DND-41 (cell line): ENCODE data around the gene CADPS.

ENCODE experiments used
- ATAC-seq: fragments of 200-7000 bp; cut with Tn5 transposase; 3 replicates; pipeline ENCODE4 v1.9.1; 2021; ENCODE audit warnings: low read depth; ENCODE audit not compliant: insufficient read depth
- DNase-seq: peaks from one replicate; pipeline ENCODE4 v3.0.0-alpha.2; 2020
- H2AFZ ChIP-seq: 2 replicates; pipeline ENCODE4 v1.6.0; 2012; ENCODE audit warnings: low read depth, low read length
- H3K27ac ChIP-seq: 2 replicates; pipeline ENCODE4 v1.5.1; 2012; ENCODE audit warnings: low read length, inconsistent platforms
- H3K27me3 ChIP-seq: fragments of 200-600 bp; sonication (generic); 2 replicates; pipeline ENCODE4 v1.6.0; 2012; ENCODE audit warnings: low read length, mild to moderate bottlenecking, inconsistent platforms; ENCODE audit not compliant: insufficient read depth, poor library complexity
- H3K36me3 ChIP-seq: 2 replicates; pipeline ENCODE4 v1.5.1; 2012; ENCODE audit warnings: low read length, inconsistent platforms; ENCODE audit not compliant: insufficient read depth
- H3K4me1 ChIP-seq: 2 replicates; pipeline ENCODE4 v1.5.1; 2012; ENCODE audit warnings: mild to moderate bottlenecking, low read length; ENCODE audit not compliant: insufficient read depth
- H3K4me2 ChIP-seq: 2 replicates; pipeline ENCODE4 v1.6.0; 2012; ENCODE audit warnings: mild to moderate bottlenecking, moderate library complexity, low read length, inconsistent platforms; ENCODE audit not compliant: insufficient read depth
- H3K4me3 ChIP-seq, 2 experiments: fragments of 200-600 bp in 1 of 2; shearing (Covaris generic) in 1 of 2; 2 replicates each; pipeline ENCODE4 v1.5.1; 2012 to 2016; ENCODE audit warnings: inconsistent platforms in 2 of 2, low read length in 2 of 2, mild to moderate bottlenecking in 2 of 2, low read depth in 1 of 2, moderate library complexity in 1 of 2
- H3K79me2 ChIP-seq: 2 replicates; pipeline ENCODE4 v1.6.0; 2012; ENCODE audit warnings: low read length, inconsistent platforms; ENCODE audit not compliant: insufficient read depth
- H3K9ac ChIP-seq: 2 replicates; pipeline ENCODE4 v1.6.0; 2012; ENCODE audit warnings: low read depth, mild to moderate bottlenecking, inconsistent platforms, low read length, moderate library complexity
- H3K9me3 ChIP-seq: 2 replicates; pipeline ENCODE4 v1.5.1; 2012; ENCODE audit warnings: low read length, moderate library complexity, mild to moderate bottlenecking, inconsistent platforms; ENCODE audit not compliant: insufficient read depth, severe bottlenecking
- H4K20me1 ChIP-seq: 2 replicates; pipeline ENCODE4 v1.6.0; 2012; ENCODE audit warnings: low read length; ENCODE audit not compliant: insufficient read depth
- EZH2 ChIP-seq: IDR thresholded peaks from 3 replicates; pipeline ENCODE4 v1.6.1; 2012; ENCODE audit warnings: borderline replicate concordance, low read depth, mild to moderate bottlenecking, moderate library complexity, low read length, inconsistent platforms; ENCODE audit not compliant: severe bottlenecking
- TF ChIP-seq, protein P1 (sequence below): IDR thresholded peaks from 2 replicates; pipeline ENCODE4 v1.5.1; 2012; ENCODE audit warnings: borderline replicate concordance, low read length, moderate library complexity, mild to moderate bottlenecking; ENCODE audit not compliant: poor library complexity, severe bottlenecking; ENCODE audit errors: extremely low read depth

CADPS gene

DNA sequence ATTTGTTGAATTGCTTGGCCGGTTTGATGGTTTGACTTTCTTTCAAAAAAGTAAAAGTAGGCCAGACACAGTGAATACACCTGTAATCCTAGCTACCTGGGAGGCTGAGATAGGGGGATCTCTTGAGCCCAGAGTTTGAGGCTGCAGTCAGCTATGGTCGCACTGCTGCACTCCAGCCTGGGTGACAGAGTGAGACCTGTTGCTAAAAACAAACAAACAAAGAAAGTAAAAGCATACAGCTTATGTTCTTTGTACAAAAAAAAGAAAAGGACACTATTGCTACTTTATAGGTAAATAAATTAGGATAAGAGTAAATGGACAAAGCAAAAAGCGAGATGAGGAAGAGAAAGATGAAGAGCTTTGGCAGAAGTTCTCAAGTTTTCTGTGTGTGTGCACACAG is 488.0 kb downstream of the CADPS start:
- Histone ChIP-seq H3K27me3 (no peaks in the 10 kb centered on the region), H3K4me1 (no peaks in the 10 kb centered on the region), H3K27ac (no peak overlapping the region), H3K36me3 (no peaks in the 10 kb centered on the region), H3K9me3 (no peaks in the 10 kb centered on the region), H3K9ac (no peak overlapping the region), H3K4me3 (no peak overlapping the region), H3K4me2 (no peak overlapping the region), H2AFZ (no peak overlapping the region), H3K79me2 (no peaks in the 10 kb centered on the region), H4K20me1 (no peaks in the 10 kb centered on the region)
- TF ChIP-seq, protein P1, sequence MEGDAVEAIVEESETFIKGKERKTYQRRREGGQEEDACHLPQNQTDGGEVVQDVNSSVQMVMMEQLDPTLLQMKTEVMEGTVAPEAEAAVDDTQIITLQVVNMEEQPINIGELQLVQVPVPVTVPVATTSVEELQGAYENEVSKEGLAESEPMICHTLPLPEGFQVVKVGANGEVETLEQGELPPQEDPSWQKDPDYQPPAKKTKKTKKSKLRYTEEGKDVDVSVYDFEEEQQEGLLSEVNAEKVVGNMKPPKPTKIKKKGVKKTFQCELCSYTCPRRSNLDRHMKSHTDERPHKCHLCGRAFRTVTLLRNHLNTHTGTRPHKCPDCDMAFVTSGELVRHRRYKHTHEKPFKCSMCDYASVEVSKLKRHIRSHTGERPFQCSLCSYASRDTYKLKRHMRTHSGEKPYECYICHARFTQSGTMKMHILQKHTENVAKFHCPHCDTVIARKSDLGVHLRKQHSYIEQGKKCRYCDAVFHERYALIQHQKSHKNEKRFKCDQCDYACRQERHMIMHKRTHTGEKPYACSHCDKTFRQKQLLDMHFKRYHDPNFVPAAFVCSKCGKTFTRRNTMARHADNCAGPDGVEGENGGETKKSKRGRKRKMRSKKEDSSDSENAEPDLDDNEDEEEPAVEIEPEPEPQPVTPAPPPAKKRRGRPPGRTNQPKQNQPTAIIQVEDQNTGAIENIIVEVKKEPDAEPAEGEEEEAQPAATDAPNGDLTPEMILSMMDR, result no peak
- no peak for TF ChIP-seq EZH2
- no peak for ATAC-seq
- no peak for DNase-seq

DNA sequence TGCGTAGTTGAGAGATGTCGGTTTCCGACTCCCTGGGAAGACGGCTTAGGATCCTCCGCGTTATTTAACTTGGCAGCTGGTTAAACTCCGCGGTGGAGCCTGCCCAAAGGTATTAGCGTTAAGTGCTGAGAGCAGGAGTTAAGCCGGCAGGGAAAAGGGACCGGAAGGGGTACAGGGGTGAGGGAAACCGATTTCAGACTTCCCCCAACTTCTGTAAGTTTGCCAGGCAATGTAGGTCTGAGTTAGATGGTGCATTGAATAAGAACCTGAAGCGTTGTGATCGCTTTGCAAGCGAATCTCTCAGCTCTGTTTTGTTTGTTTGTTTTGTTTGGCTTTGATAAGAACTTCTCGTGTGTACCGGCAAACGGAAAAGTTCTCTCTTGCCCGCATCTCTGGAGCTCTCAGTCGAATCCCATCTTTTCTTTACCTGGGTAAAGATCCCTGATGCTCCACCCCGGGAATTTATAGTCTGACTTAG is 495.9 kb downstream of the CADPS start:
- peaks cover 4% of the 10 kb centered on the region for H3K27me3 ChIP-seq
- H3K79me2 ChIP-seq, result no peaks in the 10 kb centered on the region

DNA sequence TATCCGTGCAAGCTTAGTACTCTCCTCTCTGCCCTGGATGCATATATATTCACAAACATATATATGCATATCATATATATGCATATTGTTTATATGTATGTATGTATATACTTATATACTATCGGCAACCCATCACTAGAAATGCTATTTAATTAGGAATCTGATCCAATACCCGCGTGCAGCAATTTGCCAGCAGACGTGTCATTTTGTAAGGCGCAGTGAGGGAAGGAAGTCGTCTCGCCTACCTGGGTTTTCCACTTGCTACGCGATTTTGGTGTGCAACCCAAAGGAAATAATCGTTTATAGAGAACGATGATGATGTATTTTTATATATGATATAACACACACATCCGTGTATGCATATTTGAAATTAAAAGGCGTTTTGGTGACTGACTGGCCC is 496.3 kb downstream of the CADPS start:
- DNase-seq (no peak), ATAC-seq (no peak)
- Histone ChIP-seq H4K20me1 (no peaks in the 10 kb centered on the region), H3K27me3 (peaks cover 4% of the 10 kb centered on the region), H3K79me2 (no peaks in the 10 kb centered on the region), H3K27ac (no peak overlapping the region), H2AFZ (no peak overlapping the region), H3K9me3 (no peaks in the 10 kb centered on the region), H3K9ac (no peak overlapping the region), H3K36me3 (no peaks in the 10 kb centered on the region), H3K4me1 (no peaks in the 10 kb centered on the region), H3K4me3 (no peak overlapping the region), H3K4me2 (no peak overlapping the region)
- TF ChIP-seq EZH2, result no peak
- TF ChIP-seq, protein P1, result no peak

More for the DNA sequence above, 495.9 kb downstream of the CADPS start:
- TF ChIP-seq EZH2, result no peak
- TF ChIP-seq, protein P1, result no peak
- Histone ChIP-seq H3K27ac (no peak overlapping the region), H3K4me3 (no peak overlapping the region), H3K9me3 (no peaks in the 10 kb centered on the region), H3K4me1 (no peaks in the 10 kb centered on the region), H3K4me2 (no peak overlapping the region), H3K36me3 (no peaks in the 10 kb centered on the region), H2AFZ (no peak overlapping the region), H4K20me1 (no peaks in the 10 kb centered on the region), H3K9ac (no peak overlapping the region)
- ATAC-seq (no peak), DNase-seq (no peak)
